Transverse colon (tissue), 4 donors: ENCODE results near the gene ZFHX3.

Source experiments
- EP300 ChIP-seq: sonication (generic); formaldehyde crosslinking; IDR thresholded peaks from one replicate; pipeline ENCODE4 v1.6.1; 2017; ENCODE audit warnings: antibody characterized with exemption, low read depth
- POLR2A ChIP-seq: fragments of 450-650 bp; IDR thresholded peaks from one replicate; pipeline ENCODE4 v1.6.1; 2016; ENCODE audit warnings: antibody characterized with exemption, mild to moderate bottlenecking, moderate library complexity
- POLR2AphosphoS5 ChIP-seq, 3 donors: sonication (generic); formaldehyde crosslinking; IDR thresholded peaks; one replicate each; pipeline ENCODE4 v1.6.1; 2016; ENCODE audit warnings: antibody characterized with exemption in 3 of 3
- TF ChIP-seq, protein P1 (sequence below), 5 experiments: fragments of 200-600 bp in 3 of 5; fragments of 450-650 bp in 2 of 5; sonication (generic) in 3 of 5; IDR thresholded peaks; 1 replicate in 2 of 5; 2 replicates in 3 of 5; pipeline ENCODE4 v1.5.1; 2016 to 2017; ENCODE audit warnings: antibody characterized with exemption in 5 of 5, inconsistent platforms in 3 of 5, mild to moderate bottlenecking in 2 of 5, moderate library complexity in 1 of 5

DNA sequence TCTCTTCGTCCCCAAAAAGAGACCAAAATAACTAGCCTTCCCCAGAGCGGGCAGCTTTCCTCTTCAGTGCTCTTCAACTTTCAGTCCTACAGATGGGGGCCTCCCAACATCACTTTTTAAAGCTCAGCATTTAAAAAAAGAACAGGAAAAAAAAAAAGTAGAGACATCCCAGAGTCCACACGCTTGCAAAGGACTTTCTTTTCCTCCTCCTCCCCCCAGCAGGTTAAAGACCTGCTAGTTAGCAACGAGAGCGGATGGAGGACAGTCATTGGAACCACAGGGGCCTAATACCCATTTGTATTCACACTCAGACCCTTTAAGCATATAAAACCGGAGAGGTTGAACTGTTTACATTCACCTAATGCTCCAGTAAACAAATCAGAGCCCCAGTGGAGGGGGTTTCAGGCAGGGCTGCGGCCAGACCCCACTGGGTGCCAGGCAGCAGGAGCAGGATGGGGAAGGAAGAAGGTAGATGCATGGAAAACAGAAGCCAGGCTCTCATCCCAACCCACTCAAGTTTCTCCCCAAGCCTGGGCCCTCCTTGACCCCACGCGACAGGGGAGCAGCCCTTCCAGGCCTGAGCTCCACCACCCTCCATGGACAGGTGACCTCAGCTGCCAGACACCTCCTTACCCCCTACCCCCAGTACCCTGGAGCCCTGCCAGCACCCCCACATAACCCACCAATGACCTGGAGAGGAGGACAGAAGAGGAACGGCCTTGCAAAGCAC, 15.2 kb downstream of the ZFHX3 start:
- TF ChIP-seq POLR2A, result no peak
- TF ChIP-seq, protein P1, sequence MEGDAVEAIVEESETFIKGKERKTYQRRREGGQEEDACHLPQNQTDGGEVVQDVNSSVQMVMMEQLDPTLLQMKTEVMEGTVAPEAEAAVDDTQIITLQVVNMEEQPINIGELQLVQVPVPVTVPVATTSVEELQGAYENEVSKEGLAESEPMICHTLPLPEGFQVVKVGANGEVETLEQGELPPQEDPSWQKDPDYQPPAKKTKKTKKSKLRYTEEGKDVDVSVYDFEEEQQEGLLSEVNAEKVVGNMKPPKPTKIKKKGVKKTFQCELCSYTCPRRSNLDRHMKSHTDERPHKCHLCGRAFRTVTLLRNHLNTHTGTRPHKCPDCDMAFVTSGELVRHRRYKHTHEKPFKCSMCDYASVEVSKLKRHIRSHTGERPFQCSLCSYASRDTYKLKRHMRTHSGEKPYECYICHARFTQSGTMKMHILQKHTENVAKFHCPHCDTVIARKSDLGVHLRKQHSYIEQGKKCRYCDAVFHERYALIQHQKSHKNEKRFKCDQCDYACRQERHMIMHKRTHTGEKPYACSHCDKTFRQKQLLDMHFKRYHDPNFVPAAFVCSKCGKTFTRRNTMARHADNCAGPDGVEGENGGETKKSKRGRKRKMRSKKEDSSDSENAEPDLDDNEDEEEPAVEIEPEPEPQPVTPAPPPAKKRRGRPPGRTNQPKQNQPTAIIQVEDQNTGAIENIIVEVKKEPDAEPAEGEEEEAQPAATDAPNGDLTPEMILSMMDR (IDR thresholded peaks at IDR 0.05), result no peak
- no peak for TF ChIP-seq POLR2AphosphoS5 (IDR thresholded peaks at IDR 0.05)
- TF ChIP-seq EP300, result no peak
